ENCODE measurements around the gene NRG2. TPM values are rescaled to one million over a fixed set of nuclear protein-coding genes. Genes with fewer than 3 reads are reported as not detected.

Gene NRG2
- total RNA-seq, 1 donor from 2014 or later: 1.9 TPM

DNA sequence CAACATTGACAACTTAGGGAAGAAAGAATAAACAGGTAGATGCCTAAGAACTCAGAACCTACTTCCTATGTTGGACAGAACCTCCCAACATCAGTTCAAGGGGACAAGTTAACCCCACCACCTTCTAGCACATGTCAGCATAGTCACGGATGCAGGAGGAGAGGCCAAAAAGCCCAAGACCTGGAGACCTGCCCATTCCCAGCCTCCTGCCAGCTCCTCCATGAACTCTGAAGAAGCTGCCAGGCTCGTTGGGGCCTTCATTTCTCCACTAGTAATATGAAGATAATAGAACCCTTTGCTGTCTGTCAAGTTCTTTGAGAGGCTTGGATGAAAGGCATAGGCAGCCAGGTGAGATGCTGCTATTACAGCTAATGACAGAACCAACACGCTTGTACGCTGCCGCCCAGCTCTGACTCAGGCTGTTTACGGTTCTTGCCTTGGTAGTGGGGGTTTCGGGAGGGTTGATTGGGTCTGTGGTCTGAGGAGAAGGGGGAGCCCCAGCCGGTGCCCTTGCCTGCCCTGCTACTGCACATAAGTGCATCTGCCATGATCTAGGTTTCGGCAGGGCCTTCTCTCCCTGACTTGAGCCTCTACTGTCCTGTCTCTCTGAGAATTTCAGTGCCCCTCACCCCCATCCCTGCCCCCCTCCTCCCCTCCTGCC, 82.2 kb downstream of the NRG2 start:
- DNase-seq (ENCODE audit: missing footprints) (no peak), ATAC-seq (no peak)
- intact Hi-C loops (cut with DNase I): no loop called here

DNA sequence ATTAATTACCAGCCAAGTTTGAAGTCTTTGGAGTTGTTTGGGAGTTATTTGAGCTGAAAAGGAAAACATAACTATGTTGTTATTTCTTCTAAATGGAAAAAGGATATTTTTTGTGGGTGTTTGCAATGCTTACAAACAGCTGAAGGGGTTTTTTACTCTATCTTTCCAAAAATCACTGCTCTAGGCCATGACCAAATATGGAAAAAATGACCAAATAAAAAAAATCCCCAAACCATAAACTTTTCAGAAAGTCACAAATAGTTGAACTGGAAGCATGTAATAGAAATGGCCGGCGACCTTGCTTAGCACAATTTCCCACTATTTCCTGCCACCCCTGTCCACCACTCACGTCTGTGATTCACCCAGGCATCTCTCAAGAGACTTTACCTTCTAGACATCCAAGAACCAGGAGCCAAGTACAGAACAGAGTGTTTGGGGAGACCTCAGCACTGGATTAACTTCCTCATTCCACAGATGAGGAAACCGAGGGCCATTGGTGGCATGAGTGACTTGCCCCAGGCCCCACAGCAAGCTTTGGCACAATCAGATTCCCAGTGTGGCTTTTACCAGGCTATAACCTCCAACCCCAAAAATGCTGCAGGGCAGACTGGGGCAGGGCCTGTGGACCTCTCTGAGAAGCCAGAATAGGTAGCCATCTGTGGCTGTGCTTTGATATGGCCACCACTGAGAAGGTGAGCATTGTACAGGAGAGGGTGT, 84.5 kb downstream of the NRG2 start:
- DNase-seq (ENCODE audit: missing footprints) (no peak), ATAC-seq (no peak)
- intact Hi-C loops (cut with DNase I): no loop called here

DNA sequence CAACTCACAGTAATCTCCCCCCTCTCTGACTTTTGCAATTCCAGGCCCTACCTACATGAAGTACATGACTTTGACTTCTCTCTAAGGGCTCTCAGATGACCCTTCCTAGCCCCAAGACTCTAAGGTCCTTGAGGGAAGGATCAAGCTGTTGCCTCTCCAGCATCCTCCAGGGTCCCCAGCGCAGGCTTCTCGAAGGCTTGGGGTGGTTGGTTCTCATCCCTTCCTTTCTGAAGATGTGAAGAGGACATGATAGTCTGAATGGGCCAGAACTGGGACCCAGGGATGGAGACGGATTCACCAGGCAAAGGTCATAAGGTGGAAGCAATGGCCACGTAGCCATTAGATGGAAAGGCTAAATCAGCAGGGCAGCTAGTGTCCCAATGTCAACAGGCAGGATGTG, 86.8 kb downstream of the NRG2 start:
- DNase-seq (ENCODE audit: missing footprints) (no peak), ATAC-seq (no peak)
- intact Hi-C loops (cut with DNase I): no loop called here

DNA sequence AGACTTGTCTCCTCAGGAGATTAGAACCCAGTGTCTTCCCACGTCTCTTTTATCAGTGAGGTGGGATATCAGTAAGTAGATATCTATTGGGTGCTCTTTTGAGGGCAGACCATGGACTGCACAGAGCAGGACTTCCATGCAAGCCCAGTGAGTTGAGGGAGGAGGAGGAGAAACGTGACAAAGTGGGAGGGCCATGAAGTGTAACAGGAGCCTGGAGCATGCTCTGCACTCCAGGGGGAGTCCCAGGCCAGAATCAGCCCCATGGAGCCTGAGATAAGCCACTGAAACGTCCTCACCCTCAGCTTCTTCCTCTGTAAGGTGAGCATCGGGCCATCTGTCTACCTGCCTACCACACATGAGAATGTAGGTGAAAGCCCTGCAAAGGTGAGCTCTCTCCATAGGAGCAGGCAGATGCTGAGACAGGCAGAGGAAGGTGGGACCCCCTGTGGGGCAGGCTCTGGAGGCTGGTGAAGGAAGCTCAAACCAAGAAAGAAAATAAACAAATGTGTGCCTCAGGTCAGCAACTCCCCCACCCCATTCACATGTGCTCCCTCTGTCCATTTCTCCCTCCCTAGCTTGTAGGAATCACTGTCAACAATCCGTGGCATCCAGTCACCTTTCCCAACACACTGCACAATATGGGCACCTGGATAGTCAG, 87.4 kb downstream of the NRG2 start:
- no peak for DNase-seq (ENCODE audit: missing footprints)

DNA sequence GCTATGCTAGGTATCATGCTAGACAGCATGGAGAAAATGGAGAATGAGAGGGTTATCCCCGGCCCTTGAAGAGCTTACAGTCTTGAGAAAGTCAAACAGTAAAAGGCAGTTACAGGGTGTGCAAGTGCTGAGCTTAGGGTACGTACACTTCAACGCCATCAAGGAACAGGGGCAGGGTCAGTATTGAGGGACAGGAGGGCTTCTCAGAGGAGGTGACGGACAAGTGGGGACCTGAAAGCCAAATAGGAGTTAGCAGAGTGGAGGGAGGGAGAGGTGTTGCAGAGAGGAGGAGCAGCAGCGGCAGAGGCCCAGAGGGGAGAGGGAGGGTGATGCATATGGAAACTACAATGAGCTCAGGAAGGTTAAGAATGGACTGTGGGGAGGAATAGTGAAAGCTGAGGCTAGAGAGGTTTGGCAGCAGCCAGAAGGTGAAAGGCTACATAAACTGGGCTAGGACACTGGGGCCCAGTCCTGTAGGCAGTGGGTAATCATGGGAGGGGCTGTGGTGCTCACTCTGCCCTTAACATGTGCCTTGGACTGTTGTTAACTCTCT, 88.0 kb downstream of the NRG2 start:
- DNase-seq (ENCODE audit: missing footprints): no peak
- intact Hi-C loops (cut with DNase I): no loop called here
- no peak for ATAC-seq

More for the DNA sequence above, 87.4 kb downstream of the NRG2 start:
- no peak for ATAC-seq
- intact Hi-C loops (cut with DNase I): no loop called here

DNA sequence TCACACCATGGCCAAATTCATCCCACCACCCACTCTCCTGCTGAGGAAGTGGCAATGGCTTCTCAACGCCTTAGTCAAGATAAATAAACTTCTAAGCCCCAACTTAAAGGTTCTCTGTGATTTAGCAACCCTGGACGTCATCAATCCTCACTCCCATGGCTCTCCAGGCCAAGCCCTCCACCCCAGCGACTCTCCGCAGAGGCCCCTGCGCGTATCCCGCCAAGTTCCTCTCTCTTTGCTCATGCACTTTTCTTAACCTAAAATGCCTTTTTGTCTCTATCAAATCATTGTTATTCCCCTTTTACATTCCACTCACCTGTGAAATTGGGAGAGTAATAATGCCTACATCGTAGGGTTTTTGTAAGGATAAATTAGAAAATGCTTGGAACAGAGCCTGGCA, 88.6 kb downstream of the NRG2 start:
- ATAC-seq: no peak
- DNase-seq (ENCODE audit: missing footprints): no peak
- intact Hi-C loops (cut with DNase I): no loop called here

DNA sequence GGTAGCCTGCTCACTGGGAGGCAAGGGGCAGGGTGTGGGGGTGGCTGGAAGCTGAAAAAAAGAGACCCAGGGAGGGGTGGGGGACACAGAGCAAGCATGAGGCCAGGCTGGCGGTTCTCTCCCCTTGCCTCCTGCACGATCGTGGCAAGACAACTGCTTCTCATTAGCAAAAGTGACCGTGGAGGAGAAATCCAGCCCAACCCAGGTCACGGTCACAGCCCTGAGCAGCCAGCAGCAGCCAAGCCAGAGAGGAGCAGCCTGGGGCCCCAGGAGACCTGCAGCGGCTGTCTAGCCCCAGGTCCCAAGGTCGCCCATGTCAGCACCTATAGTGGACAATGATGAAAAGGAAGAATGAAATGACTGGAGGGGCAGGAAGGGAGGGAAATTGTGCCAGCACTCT, 89.1 kb downstream of the NRG2 start:
- no peak for DNase-seq (ENCODE audit: missing footprints)
- ATAC-seq: no peak
- intact Hi-C loops (cut with DNase I): no loop called here

DNA sequence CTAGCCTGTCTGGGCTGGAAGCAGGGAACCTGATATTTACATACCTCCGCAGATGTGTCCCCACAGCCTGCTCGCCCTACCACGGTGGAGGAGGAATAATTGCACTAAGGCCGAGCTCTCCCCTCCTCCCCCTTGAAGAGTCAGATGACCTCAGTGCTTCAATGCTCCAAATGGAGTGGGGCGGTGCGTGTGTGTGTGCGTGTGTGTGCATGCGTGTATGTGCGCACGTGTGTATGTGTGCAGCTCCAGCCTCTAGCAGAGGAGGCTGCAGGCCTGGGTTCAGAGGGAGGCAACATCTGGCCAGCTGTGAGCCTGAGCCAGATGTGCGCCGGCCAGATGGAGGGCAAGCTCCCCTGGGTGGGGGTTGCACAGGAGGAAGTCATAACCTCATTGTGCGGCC, 90.5 kb downstream of the NRG2 start:
- ATAC-seq (no peak), DNase-seq (ENCODE audit: missing footprints) (no peak)
- intact Hi-C loops (cut with DNase I): no loop called here

DNA sequence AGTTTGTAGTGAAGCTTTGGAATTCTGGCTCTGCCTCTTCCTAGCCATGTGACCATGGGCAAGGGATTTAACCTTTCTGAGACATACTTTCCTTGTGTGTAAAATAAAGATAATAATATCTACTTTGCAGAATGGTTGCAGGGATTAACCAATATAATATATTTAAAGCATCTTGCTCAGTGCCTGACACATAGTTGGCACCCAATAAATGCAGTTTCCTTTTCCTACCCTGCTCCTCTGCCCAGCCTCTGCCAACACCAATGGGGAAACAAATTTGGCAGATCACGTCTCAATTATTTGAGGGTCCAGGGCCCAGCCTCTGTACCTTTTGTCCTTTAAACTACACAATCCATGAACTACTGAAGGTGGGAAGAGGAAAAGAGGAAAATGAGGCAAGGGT, 91.1 kb downstream of the NRG2 start:
- ATAC-seq: no peak
- intact Hi-C loops (cut with DNase I): no loop called here
- DNase-seq (ENCODE audit: missing footprints): no peak

DNA sequence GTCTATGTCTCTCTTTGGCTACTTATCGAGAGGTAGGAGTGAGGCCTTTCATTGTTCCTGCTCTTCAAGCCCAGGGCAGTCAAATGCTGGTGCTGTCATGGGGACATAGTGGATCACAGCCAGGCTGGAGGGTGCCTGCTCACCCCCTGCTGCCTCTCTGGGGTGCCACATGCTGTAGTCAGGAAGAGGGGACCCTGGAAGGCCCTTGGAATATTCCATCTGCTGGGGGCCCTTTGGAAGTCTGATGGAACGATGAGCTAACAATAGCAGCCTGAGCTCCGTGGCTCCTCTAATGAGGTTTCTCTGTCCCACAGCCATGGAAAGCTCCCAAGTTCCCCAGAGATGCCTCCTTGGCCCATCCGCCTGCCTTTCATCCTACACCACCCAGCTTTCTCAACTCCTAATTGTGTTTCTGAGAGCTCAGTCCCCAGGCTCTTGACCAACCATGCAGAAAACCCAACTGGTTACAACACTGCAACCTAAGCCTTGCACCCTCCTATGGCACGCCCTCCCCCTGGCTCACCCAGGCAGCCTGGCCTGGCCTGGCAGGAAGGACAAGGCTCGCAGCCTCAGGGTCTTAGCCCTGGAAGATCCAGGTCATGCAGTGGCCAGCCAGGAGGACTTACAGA, 91.7 kb downstream of the NRG2 start:
- DNase-seq (ENCODE audit: missing footprints) (no peak), ATAC-seq (no peak)
- intact Hi-C loops (cut with DNase I): no loop called here

DNA sequence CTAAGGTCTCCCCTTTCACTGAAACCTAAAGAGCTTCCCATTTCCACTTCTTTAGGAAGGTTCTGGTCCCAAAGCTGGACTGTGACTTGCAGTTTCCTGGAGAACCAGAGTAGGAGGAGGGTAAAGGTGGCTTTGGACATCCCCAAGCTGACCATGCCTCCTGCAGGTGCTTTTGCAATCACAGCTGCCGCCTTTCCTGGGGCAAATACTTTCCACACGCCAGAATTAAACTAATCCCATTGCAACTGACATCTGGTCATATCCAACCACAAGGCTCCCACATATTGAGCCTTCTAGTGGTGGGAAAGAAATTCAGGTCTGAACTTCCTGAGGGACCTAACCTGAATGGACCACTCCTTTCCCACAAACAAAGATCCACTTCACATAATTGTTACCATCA, 92.7 kb downstream of the NRG2 start:
- intact Hi-C loops (cut with DNase I): no loop called here
- ATAC-seq: no peak
- no peak for DNase-seq (ENCODE audit: missing footprints)

DNA sequence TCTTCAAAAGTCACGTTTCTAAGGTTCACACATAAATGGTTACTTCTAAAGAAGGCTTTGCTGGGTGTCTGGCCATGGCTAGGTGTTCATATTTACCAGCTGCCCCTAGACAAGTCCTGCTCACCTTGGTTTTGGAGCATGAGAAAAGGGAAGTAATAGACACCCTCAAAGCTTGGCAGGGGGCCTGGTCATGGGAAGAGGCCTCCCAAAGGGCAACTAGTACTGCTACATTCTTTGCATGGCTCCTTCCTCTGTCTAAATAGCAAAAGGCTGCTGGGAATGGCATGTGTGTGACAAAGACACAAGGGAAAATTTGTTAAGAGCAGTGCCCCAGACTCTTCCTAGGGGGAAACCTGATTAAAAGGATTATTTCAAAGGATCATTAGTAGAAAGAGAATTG, 93.4 kb downstream of the NRG2 start:
- ATAC-seq (peak; percentile 38), DNase-seq (ENCODE audit: missing footprints) (no peak)
- intact Hi-C loops (cut with DNase I): no loop called here

DNA sequence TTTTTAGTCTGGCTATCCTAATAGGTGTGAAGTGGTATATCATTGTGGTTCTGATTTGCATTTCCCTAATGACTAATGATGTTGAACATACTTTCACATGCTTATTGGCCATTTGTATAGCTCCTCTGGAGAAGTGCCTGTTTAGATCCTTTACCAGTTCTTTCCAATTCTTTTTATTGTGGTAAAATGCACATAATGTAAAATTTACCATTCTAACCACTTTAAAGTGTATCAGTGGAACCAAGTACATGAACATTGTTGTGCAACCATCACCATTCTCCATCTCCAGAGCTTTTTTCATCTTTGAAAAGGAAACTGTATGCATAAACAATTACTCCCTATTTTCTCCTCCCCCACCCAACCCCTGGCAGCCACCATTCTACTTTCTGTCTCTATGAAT, 95.4 kb downstream of the NRG2 start:
- DNase-seq (ENCODE audit: missing footprints) (no peak), ATAC-seq (no peak)
- intact Hi-C loops (cut with DNase I): no loop called here

DNA sequence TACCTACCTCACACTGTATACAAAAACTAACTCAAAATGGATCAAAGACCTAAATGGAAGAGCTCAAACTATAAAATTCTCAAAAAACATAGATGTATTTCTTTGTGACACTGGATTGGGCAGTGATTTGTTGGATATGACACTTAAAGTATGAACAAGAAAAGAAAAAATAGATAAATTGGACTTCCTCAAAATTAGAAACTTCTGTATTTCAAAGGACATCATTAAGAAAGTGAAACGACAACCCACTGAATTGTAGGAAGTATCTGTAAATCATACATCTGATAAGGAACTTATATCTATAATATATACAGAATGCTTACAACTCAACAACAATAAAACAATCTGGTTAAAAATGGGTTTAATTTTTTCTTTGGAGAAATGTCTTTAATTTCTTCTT, 96.7 kb downstream of the NRG2 start:
- ATAC-seq (no peak), DNase-seq (ENCODE audit: missing footprints) (no peak)
- intact Hi-C loops (cut with DNase I): no loop called here

DNA sequence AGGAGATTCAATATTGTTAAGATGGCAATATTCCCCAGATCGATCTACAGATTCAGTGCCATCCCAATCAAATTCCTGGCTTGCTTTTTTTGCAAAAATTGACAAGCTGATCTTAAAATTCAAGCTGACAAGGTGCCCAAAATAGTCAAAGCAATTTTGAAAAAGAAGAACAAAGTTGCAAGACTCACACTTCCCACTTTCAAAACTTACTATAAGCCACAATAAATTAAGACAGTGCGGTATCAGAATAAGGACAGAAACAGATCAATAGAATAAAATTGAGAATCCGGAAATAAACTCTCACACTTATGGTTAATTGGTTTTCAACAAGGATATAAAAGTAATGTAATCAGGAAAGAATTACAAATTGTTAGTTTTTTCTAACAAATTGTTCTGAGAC, 97.1 kb downstream of the NRG2 start:
- ATAC-seq: no peak
- intact Hi-C loops (cut with DNase I): no loop called here
- DNase-seq (ENCODE audit: missing footprints): no peak

DNA sequence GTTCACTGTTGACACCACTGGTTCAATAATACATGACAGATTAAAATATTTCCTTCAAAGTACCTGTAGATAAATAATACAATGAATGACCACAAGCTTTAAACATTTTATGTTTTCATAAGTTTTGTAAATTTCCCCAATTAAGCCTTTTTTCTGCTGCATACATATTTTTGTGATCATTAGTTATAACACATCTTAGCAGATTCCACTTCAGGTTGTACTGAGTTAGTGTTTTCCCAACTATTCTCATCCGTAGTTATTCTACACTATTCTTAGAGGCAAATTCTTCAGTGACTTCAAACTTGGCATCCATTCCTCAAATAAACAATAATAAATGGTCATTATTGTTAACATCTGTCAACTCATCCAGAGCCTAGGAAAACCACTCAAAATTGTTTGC, 100.9 kb downstream of the NRG2 start:
- no peak for ATAC-seq
- intact Hi-C loops (cut with DNase I): no loop called here
- no peak for DNase-seq (ENCODE audit: missing footprints)

DNA sequence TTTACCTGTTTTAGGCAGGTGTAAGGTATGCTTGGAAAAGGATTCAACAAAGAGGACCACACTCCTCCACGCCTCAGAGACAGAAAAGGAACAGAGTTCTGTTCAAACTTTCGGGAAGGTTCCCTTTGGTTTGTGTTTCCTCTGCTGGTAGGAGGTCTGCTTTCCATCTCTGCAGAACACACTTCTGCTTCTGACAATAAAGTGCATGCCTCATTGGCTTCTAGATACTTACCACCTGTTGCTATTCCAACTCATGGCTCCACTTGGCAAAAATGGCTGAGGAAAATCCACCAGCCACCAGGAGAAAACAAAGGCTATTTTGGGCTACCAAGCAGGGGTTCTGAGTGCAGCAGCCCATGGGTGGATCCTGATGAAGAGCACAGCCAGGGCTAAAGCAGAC, 112.7 kb downstream of the NRG2 start:
- intact Hi-C loops (cut with DNase I): no loop called here
- ATAC-seq (no peak), DNase-seq (ENCODE audit: missing footprints) (no peak)

DNA sequence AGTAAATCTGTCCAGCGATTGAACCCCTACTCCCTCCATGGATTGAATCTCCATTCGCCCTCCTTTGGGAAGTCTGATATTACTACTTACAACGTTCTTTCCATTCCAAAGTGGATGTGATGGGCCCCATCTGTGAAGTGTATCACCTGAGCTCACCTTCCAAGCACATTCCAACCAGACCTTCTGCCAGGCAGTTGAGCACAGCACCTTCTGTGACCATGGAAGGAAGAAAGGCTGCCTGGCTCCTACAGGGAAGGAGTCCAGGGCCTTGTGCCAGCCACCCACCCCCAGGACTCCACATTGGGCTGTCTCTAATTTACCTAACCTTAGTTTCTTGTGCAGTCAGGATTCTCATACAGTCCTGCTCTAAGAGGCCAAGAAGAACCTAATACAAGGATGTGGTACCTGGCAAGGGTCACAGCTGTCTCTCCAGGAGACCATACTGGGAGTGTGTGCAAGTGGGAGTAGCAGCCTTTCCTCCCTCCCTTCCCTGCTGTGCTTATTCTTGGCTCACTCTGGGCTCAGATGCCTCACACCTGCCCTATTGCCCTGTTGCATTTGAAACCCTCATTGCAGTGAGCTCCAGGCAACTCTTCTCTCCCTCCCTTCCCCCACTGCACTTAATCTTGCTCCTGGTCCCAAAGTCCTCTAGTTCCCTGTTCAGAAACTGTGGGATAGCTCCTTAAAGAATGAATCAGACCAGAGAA, 116.1 kb downstream of the NRG2 start:
- DNase-seq (ENCODE audit: missing footprints) (no peak), ATAC-seq (no peak)
- intact Hi-C loops (cut with DNase I): no loop called here

Measured in Right ventricle myocardium inferior (tissue), 1 donor.